ENCODE results near the gene SMURF2. TPM values are rescaled to one million over a fixed set of nuclear protein-coding genes. Genes with fewer than 3 reads are reported as not detected.
A peak's percentile ranks its signal among the peaks of the same experiment; 100 is the strongest.

SMURF2 gene
- total RNA-seq, 1 donor from 2014 or later: 44.9 TPM

GRCh38 chr17:64698725-64699124 lies 36.6 kb upstream of the SMURF2 start:
- no peak for ATAC-seq
- Histone ChIP-seq H3K27ac (no peak overlapping the region), H3K27me3 (no peaks in the 10 kb centered on the region), H3K4me3 (no peak overlapping the region), H3K36me3 (no peaks in the 10 kb centered on the region), H3K4me1 (no peaks in the 10 kb centered on the region), H3K9me3 (no peaks in the 10 kb centered on the region)
- TF ChIP-seq CTCF (IDR thresholded peaks at IDR 0.05): no peak
- DNase-seq: no peak
- intact Hi-C loops (cut with DNase I): no loop called here

GRCh38 chr17:64694207-64694606 lies 32.1 kb upstream of the SMURF2 start:
- peak overlapping the region; percentile 24 for H3K27ac ChIP-seq
- DNase-seq (peak; percentile 82), ATAC-seq (peak; percentile 98)
- intact Hi-C loops (cut with DNase I): no loop called here
- H3K36me3 ChIP-seq: no peaks in the 10 kb centered on the region
- no peaks in the 10 kb centered on the region for H3K27me3 ChIP-seq
- no peaks in the 10 kb centered on the region for H3K4me1 ChIP-seq
- no peak overlapping the region for H3K4me3 ChIP-seq
- H3K9me3 ChIP-seq: no peaks in the 10 kb centered on the region
- TF ChIP-seq CTCF (IDR thresholded peaks at IDR 0.05): no peak

GRCh38 chr17:64692187-64692586 lies 30.1 kb upstream of the SMURF2 start:
- no peak for TF ChIP-seq CTCF (IDR thresholded peaks at IDR 0.05)
- H3K4me1 ChIP-seq: no peaks in the 10 kb centered on the region
- no peaks in the 10 kb centered on the region for H3K36me3 ChIP-seq
- no peaks in the 10 kb centered on the region for H3K9me3 ChIP-seq
- H3K4me3 ChIP-seq: no peak overlapping the region
- H3K27ac ChIP-seq: no peak overlapping the region
- no peak for DNase-seq
- H3K27me3 ChIP-seq: no peaks in the 10 kb centered on the region
- intact Hi-C loops (cut with DNase I): no loop called here
- ATAC-seq: no peak

GRCh38 chr17:64689106-64689505 lies 27.0 kb upstream of the SMURF2 start:
- Histone ChIP-seq H3K4me1 (no peaks in the 10 kb centered on the region), H3K4me3 (no peak overlapping the region), H3K36me3 (no peaks in the 10 kb centered on the region), H3K9me3 (no peaks in the 10 kb centered on the region), H3K27ac (no peak overlapping the region), H3K27me3 (no peaks in the 10 kb centered on the region)
- ATAC-seq (peak; percentile 28), DNase-seq (no peak)
- intact Hi-C loops (cut with DNase I): no loop called here
- TF ChIP-seq CTCF (IDR thresholded peaks at IDR 0.05): no peak

GRCh38 chr17:64688481-64688880 lies 26.4 kb upstream of the SMURF2 start:
- no peaks in the 10 kb centered on the region for H3K36me3 ChIP-seq
- no peaks in the 10 kb centered on the region for H3K9me3 ChIP-seq
- TF ChIP-seq CTCF (IDR thresholded peaks at IDR 0.05): no peak
- no peaks in the 10 kb centered on the region for H3K4me1 ChIP-seq
- no peaks in the 10 kb centered on the region for H3K27me3 ChIP-seq
- intact Hi-C loops (cut with DNase I): no loop called here
- H3K4me3 ChIP-seq: no peak overlapping the region
- no peak for ATAC-seq
- H3K27ac ChIP-seq: no peak overlapping the region
- no peak for DNase-seq

- H3K4me3 ChIP-seq: no peak overlapping the region
- ATAC-seq (no peak), DNase-seq (no peak)
- no peaks in the 10 kb centered on the region for H3K4me1 ChIP-seq
- H3K36me3 ChIP-seq: no peaks in the 10 kb centered on the region
- no peak for TF ChIP-seq CTCF (IDR thresholded peaks at IDR 0.05)
- intact Hi-C loops (cut with DNase I): no loop called here
- H3K27ac ChIP-seq: no peak overlapping the region
- H3K27me3 ChIP-seq: no peaks in the 10 kb centered on the region
- H3K9me3 ChIP-seq: no peaks in the 10 kb centered on the region
These were observed 25.9 kb upstream of the SMURF2 start for GRCh38 chr17:64687961-64688360.
